ENCODE measurements around the gene SAP130. TPM values are rescaled to one million over a fixed set of nuclear protein-coding genes. Genes with fewer than 3 reads are reported as not detected.

The SAP130 gene
- total RNA-seq = 6.2 and 7.2 TPM in 2 replicates

GRCh38 chr2:128027801-128028667 is at the start of gene SAP130:
SAP130 (minus strand) TSS chr2:128028059; CDS start chr2:128026292, 1,767 bp downstream.

Other genes starting within 250 kb of the SAP130 start
- 12.9 and 14.6 TPM in 2 replicates for gene WDR33, start 216.9 kb downstream of the SAP130 start, total RNA-seq
- gene POLR2D, start 169.9 kb downstream of the SAP130 start, total RNA-seq = 16.2 and 18.7 TPM in 2 replicates
- gene AMMECR1L, start 142.1 kb downstream of the SAP130 start, total RNA-seq = 6.1 TPM in 2 replicates
- 28.8 and 49.1 TPM in 2 replicates for gene UGGT1, start 63.1 kb upstream of the SAP130 start, total RNA-seq

Measured in bronchus fibroblast of lung (primary cell).